Cerebellar nuclear complex (tissue), 1 donor: ENCODE results near the gene C1orf174.

Source experiments
- DNase-seq, 2 experiments: peaks; one replicate each; lab custom pipeline; 2025; lab: John Stamatoyannopoulos, UW

Gene C1orf174

DNA sequence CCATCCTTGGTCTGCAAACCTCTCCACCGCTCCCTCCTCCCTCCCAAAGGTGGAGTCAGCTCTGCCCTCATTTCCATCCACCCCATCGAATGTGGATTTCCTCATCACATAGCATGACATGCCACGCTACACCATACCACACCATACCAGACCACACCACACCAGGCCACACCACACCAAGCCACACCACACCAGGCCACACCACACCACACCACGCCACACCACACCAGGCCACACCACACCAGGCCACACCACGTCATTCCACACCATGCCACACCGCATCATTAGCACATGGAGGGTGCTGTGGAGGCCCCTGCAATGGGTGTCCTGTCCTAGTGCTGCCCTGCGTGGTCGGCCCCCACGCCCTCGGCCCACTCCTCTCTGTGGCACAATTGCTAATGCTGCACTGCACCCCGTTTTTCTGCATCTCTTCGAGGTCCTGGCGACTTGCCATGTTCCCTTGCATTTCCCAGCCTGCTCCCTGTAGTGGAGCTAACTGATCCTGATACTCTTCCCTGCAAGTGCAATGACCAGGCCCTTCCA lies 31.5 kb downstream of the C1orf174 start:
- DNase-seq, result no peak

DNA sequence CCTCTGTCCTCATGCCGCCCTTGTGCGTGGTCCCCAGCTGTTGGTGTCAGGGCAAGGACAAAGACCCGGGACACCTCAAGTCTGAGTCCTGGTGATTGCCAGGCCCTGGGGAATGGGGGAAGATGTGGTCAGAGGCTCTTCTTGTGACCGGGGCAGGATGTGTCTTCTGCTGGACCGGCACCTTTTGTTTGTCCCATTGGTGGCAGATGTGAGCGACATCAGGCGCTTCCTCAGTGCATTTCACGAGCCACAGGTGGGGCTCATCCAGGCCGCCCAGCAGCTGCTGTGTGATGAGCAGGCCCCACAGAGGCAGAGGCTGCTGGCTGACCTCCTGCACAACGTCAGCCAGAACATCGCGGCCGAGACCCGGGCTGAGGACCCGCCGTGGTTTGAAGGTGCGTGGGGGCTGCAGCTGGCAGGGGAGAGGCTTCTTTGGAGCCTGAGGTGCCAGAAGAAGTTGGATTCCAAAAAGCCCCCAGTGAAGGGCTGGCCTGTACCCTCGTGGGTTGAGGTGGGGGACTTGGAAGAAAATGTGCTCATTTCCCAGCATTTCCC lies 34.4 kb downstream of the C1orf174 start:
- DNase-seq, result no peak

DNA sequence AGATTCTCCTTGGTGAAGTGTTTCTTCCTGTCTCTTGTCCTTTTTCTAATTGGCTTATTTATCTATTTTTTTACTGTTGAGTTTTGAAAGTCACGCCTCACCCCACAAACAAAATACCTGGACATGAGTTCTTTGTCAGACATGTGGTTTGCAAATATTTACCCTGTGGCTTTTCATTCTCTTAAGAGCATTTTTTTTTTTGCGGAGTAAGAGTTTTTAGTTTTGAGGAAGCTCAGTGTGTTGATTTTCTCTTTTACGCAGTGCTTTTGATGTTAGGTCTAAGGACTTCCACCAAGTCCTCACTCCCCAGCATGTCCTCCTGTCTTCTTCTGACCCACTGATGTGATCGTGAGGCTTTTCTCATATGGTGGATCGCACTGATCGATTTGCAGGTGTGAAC lies 35.2 kb downstream of the C1orf174 start:
- no peak for DNase-seq

DNA sequence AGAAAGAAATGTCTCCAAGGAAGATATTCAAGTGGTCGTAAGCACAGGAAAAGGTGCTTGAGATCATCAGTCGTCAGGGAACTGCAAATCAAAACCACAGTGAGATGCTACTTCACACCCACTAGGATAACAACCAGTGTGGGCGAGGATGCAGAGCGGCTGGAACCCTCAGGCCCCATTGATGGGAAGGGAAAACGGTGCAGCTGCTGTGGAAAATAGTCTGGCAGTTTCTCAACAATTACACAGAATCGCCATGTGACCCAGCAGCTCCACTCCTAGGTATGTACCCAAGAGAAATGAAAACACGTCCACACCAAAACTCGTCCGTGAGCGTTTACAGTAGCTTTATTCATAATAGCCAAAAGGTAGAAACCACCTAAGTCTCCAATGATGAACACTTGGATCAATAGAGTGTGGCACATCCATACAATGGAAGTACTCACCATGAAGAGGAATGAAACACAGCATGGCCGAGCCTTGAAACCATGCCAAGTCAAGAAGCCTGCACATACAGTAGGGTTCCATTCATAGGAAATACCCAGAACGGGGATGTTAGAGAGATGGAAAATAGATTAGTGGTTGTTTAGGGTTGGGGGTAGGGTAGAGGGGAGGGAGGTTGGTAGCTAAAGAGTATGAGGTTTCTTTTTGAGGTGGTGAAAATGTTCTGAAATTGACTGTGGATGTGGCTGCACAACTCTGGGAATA lies 36.7 kb downstream of the C1orf174 start:
- DNase-seq, result no peak

DNA sequence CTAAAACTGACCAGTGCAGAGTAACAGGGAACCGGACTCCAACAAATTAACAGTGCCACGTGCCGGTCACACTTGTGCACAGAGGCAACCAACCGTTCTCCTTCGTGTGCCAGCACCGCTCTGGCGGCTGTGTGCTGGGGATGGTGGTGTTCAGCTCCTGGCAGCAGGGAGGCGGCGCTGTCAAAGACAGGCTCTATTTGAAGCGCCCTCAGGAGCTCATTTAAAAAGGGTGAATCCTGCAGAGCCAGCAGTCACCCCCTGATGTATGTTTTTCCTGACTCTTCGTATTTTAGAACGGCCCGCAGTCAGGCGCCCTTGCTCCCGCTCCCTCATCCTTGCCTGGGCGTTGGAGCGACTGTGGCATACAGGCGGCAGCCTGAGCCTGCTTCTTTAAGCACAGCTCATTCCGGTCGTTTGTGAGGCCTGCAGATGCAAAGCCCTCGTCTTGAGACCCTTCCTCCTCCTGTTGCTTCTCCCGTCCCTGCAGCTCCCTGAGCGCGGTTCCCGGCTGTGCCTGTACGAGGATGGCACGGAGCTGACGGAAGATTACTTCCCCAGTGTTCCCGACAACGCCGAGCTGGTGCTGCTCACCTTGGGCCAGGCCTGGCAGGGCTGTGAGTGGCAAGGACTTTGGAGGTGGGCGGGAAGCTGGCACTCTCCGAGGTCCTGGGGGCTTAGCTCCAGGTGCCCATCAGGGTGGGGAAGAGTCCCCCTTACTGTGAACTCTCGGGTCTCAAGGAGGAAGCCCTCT lies 41.7 kb downstream of the C1orf174 start:
- DNase-seq, result peak in 1 of 2 experiments; percentile 3

DNA sequence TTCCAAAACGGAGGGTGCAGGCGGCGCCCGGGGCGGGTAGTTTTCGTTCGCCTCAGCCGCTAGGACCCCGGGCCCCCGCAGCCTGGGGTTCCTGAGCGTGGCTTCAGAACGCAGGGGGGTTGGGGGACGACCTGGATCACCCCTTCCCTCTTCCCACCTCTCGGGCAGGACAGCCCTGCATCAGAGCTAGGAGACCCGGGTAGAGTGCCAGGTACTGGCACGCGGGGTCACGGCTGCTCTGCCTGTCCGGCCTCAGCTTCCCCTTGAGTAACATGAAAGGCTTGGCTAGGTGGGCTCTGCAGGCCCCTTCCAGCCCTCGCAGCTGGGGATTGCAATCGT lies 42.3 kb downstream of the C1orf174 start:
- no peak for DNase-seq

DNA sequence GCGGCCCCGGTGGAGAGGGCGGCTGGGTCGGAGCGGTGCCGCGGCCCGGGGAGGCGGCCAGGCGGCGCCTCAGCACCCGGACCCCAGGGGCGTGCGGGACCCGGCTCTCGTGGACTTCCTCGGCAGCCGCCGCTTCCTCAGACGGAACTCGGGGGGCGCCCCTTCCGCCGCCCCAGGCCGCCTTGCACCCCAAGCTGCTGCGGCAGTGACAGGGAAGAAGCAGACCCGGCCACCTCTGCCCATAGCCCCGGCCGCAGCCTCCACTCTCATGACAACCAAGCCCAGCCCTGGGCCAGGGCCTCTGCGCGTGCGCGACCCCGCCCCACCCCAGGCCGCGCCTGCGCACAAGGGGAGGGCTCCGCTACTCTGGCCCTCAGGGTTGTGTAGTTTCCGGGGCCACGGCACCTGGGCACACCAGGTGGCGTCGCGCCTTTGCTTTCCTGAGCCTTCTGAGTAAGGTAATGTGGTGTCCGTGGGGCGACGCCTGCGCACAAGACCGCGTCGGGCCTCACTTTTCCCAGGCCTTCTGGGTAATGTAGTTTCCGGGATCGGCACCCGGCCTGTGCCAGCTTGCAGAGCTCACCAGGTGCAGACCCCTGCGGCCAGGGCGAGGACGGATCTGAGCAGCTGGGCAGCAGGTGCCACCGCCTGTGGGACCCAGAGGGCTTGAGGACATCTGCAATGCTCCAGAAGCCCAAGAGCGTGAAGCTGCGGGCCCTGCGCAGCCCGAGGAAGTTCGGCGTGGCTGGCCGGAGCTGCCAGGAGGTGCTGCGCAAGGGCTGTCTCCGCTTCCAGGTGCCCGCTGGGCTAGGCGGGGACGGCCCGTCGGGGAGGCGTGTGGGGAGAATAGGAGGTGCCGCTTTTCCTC lies 42.9 kb downstream of the C1orf174 start, which contains the start of the genes CEP104 and DFFB:
Gene CEP104 (minus strand): TSS at position 289 of the 868 bp plus-strand sequence. CDS start 4,804 bp downstream, outside the sequence.
Gene DFFB (plus strand): TSS at position 554 of the 868 bp plus-strand sequence. CDS start 128 bp downstream, at position 682.
- peak; percentile 74 to 92 for DNase-seq

DNA sequence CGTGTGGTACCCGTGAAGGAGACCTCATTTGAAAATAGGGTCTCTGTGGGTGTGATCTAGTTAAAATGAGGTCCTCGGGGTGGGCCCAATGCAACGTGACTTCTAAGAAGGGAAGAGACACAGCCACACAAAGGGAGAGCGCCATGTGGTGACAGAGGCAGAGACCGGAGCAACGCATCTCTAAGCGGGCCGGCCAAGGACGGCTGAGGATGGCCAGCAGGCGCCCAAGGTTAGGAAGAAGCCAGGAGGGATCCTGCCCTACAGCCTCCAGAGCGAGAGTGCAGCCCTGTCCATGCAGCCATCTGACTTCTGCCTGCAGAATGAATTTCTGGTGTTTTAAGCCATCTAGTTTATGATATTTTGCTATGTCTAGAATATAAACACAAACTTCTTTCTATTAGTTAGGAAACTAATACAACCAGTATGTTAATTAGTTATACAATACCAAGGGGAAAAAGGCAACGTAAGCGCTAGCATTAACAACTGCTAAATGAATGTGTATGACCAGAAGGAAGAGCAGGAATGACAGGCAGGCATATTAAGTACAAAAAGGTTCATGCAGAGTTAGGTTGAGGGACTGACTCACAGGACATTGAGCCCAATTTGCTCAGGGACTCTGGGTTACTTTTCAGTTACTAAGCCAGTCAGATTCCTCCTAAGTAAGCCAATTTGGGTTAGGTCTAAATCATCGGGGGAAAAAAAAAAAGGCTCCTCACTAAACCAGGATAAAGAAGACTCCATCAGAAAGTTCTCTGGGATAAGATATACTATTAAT lies 47.2 kb downstream of the C1orf174 start:
- no peak for DNase-seq

DNA sequence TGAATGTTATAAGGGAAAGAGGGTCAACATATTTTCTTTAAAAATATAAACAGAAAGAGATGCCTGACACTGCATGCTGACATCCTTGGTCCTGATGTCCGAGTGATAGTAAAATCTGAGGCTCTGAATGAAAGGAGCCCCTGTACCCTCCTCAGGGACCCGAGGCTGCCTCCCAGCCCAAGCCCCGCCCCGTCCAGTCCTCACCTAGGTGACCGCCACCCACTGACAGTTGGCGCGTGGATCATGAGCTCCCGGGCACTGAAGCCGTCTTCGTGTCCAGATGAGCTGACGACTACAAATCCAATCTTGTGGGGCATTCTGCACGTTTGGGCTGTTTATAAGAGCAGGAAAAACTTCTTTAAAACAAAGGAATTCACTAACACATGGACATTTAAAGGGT lies 48.0 kb downstream of the C1orf174 start:
- no peak for DNase-seq

DNA sequence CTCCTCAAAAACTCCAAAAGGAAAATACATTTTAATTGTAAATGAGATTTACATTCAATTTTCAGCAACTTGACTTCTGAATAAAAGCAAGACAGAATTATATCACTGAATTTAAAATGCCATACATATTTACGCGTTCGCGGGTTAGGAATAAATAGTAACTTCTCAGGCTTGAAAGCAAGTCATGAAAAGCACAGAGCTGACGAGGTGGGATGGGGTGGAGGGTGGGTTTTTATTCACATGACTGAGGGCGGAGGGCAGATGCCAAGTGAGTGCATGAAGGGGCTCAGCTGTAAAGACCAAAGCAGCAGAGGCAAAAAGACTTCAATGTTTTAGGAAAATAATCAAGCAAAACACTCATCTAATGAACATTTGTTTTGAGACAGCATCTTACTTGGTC lies 48.8 kb downstream of the C1orf174 start:
- no peak for DNase-seq

DNA sequence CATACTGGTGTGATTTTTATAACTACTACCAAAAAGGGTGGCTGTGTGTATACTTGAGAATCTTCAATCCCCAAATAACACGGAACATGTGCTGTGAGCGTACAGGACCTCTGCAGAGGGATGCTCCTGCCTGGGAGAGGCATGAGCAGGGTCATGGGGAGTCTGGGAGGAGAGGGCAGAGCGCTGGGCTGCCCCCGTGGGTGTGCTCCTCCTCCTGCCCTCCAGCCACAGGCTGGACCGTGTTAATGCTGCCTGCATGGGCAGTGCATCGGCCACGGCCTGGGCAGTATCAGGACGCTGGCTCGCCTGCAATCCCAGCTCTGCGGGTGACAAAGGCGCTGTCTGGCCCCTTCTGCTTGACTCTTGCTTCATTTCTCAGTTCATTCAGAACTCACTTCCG lies 49.2 kb downstream of the C1orf174 start:
- no peak for DNase-seq

DNA sequence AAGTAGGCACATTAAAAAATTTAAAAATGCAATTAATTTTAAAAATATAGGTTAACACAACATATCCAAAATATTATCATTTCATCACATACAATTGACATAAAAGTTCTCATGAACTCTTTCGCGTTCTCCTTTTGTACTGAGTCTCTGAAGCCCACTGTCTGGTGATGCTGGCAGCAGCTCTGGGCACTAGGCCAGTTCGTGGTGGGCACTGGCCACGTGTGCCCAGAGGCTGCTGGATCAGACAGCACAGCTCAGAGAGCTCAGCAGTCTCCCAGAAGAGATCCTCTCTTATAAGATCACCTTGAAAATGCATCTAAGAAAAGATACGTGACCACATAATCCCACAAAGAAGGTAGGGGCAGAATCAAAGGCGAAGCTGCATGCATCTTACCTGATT lies 53.0 kb downstream of the C1orf174 start:
- no peak for DNase-seq

DNA sequence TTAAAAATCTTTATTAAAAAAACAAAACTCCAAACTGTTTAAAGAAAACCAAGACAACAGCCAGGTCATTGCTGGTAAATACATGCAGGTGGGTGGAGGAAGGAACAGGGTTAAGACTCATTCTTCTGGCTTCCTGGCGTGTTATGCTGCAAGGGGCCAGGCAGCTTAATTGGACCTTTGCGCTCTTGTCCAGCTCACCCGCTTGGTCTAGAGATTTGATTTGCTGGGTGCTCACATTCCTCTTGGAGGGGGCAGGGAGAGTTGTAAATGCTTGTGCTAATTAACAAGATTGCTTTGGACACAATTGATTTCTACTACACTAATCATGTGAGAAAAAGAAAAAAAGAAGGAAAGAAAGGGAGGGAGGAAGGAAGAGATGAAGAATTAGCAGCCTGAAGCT lies 53.5 kb downstream of the C1orf174 start:
- no peak for DNase-seq

DNA sequence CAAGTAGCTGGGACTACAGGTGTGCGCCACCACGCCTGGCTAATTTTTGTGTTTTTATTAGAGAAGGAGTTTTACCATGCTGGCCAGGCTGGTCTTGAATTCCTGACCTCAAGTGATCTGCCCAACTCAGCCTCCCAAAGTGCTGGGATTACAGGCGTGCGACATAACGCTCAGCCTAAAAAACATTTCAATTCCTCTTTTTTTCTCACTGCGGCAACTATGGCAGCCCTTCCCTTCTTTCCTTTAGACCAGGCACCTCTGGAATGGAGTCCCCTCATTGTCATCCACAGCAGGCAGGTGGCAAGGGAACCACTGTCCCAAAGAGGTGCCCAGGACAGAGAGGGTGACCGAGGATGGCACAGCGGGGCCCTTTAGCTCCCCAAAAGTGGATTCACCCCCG lies 57.2 kb downstream of the C1orf174 start:
- no peak for DNase-seq

DNA sequence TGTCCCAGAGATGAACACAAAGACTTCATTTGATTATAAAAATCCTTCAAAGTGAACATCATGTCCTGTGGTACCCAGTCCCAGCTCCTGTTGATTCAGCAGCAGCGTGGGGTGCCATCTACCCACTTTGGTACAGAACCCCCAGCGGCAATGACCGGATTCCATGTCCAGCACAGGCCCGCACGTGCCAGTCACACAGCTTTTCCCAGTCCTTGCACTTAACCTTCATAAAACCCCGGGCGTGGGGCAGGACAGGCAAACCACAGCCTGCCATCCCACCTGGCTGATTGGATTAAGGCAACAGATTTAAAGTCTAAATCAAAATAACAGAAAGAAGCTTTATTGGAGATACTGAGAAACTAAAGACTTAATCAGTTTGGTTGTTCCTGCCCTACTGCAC lies 58.6 kb downstream of the C1orf174 start:
- no peak for DNase-seq
